ENCODE data around the gene GRAP2. TPM values are rescaled to one million over a fixed set of nuclear protein-coding genes. Genes with fewer than 3 reads are reported as not detected.
A peak's percentile ranks its signal among the peaks of the same experiment; 100 is the strongest.

Gene GRAP2
- total RNA-seq, 1 donor from 2014 or later, result 1.2 TPM

DNA sequence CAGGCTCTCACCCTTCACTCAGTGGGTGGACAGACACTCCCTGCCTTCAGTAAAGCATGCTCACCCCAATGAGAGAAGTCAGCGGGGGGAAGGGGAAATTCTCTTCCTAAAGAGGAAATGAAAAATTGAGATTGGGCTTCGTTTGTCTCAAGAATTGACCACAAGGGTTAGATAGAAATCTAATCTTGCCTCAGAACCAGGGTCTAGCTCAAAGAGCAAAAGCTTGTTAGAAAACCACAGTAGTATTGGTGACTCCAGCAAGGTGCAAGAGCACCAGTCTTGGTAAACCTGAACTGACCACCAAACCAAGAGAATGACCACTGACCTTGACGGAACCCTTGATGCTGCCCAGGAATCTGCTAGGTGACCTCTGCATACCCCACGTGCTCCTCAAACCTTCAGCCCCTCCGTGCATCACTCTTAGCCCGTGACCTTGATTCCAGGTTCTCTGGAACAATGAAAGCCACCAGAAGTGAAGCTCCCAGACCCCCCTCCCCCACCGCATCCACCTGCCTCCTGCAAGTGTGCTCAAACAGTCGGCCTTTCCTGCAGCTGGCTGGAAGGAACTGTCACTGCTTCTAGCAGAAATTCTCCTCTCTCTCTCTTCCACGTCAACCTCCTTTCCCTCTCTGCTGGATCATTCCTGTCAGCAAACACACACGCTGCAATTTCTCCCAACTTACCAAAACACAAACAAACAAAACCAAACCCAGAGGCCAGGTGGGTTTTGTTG, 56.2 kb downstream of the GRAP2 start:
- intact Hi-C loops (cut with micrococcal nuclease), result no loop called here
- ATAC-seq (no peak), DNase-seq (no peak)

DNA sequence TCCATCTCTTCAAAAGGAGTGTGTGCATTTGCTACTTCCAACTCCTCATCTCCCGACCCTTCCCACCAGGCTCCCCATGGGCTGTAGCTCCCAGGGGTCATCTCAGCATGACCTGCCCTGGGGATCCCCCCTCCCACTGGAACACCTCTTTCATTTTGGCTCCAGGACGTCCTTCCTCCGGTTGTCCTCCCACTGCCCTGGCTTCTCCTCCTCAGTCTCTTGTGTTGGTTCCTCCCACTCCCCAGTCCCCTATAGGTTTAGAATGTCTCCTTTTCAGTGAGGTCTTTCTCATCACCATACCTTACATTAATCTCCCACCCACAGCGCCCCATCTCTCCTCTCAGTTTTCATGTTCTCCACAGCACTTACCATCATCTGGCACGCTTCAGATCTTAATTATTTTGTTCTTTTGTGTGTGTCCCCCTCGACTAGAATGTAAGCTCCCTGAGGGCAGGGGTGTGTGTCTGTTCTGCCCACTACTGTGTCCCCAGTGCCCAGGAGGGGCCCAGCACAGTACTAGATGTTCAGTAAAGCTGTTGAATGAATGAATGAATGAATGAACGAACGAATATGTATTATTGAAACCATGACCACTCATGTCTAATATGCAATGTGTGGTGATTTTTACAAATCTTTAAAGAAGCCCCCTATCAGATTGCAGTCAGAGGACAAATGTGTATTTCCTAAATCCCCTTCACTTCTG, 57.3 kb downstream of the GRAP2 start:
- no peak for ATAC-seq
- DNase-seq, result no peak
- intact Hi-C loops (cut with micrococcal nuclease), result no loop called here

DNA sequence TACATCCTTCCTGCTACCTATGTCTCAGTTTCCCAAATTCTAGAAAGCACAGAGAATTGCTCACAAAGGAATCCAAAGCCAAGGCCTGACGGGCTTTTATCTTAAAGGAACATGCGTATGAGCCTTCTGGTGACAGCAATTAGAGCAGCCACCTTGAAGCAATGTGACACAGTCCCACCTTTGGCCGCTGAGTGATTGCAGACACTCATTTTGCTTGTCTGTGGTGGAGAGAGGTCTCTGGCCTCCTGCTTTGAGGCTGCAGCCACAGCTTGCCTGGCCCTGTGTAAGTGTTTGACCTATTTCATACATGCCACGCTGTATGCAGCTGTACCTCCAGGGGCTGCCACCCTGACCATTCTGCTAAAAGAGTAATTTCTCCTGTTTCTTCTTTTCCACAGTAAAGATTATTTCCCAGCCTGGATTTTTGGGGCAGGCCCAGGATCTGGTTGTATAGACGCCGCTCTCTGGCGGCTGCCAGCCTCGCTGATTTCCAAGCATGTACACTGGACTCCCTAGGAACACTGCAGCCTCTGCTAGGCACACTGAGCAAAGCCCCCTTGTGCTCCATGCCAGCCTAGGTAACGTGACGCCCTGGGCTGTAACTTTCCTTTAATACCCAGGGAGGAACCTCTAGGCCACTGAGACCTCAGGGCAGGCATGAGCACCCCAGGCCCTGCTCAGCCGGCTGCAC, 58.2 kb downstream of the GRAP2 start:
- no peak for DNase-seq
- intact Hi-C loops (cut with micrococcal nuclease), result no loop called here

DNA sequence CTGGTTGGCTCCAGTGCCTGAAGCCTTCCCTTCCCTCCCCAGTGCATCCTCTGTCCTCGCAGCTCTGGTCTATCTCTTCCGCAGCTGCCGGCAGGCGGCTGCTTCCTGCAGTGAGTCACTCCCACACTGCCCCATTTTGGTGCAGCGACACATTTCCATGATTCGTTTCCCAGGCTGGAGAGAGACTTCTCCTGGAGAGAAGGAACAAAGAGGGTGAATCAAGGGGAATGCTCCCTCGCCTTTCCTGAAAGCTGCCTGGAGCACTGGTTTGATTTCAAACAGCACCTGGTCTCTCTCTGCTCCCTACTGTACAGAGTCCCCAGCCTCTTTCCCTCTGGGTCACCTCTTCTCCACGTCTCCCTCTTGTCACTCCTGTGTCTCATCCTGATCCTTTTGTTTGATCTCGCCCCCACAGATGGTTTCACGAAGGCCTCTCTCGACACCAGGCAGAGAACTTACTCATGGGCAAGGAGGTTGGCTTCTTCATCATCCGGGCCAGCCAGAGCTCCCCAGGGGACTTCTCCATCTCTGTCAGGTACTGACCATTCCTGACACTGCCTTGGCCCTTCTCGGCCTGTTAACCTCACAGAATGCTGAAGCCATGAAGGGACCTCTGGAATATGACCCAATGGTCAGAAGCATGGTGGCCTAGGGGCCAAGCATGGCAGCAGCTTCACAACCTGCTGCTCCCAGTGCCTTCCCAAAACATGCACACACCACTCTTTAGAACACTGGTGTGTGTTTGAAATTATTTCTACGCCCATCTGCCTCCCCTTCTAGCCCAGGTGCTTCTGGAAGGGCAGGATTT, 59.0 kb downstream of the GRAP2 start, which contains the start of gene TMA7B:
TSS of gene TMA7B (plus strand) at position 758 of the 808 bp plus-strand sequence. CDS start 3,978 bp downstream, outside the sequence.
- ATAC-seq (peak; percentile 49), DNase-seq (no peak)
- intact Hi-C loops (cut with micrococcal nuclease), result no loop called here

More for the DNA sequence above, 58.2 kb downstream of the GRAP2 start:
- ATAC-seq, result no peak

DNA sequence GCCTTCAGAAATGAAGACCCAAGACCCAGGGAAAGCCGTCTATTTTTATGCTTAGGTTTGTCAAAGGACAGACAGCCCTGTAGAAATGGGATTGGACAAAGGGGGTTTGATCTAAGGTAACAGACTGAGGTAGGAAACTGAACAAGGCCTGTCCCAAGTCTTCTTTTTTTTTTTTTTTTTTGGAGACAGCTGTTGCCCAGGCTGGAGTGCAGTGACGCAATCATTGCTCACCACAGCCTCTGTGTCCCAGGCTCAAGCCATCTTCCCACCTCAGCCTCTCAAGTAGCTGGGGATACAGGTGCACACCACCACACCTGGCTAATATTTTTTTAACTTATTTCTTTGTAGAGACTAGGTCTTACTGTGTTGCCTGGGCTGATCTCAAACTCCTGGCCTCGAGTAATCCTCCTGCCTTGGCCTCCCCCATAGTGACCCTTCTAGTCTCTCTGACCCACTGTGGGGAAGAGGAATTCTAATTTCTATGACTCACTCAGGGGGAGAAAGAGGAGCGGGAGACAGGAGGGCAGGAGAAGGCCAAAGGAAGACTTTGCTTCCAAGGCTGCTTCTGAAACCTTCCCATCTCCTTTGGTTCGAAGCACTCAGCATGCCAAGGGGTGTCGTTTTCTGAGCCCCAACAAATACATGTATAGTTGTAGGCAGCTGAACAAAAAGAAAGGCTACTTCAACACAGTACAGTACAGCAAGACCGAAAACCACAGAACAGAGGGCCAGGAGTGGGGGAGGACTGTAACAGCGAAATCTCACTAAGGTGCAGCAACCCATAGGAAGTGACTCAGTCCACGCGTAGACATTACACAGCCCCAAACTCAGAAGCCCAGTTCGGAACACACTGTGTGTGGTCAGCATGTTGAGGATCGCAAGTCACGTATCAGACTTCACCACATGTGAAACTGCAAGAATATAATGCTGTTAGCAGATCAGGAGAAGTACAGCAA, 60.2 kb downstream of the GRAP2 start:
- no peak for DNase-seq
- intact Hi-C loops (cut with micrococcal nuclease), result no loop called here

DNA sequence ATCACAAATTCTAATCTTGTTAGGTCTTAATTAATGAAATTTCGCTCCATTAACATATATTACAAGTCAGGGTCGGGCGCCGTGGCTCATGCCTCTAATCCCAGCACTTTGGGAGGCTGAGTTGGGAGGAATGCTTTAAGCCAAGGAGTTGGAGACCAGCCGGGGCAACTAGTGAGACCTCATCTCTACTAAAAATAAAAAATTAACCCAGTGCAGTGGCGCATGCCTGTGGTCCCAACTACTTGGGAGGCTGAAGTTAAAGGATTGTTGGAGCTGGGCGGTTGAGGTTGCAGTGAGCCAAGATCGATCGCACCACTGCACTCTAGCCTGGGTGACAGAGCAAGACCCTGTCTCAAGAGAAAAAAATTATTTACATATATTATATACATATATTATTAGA, 61.2 kb downstream of the GRAP2 start:
- intact Hi-C loops (cut with micrococcal nuclease), result no loop called here
- no peak for ATAC-seq
- DNase-seq, result no peak

More for the DNA sequence above, 60.2 kb downstream of the GRAP2 start:
- peak; percentile 33 for ATAC-seq

DNA sequence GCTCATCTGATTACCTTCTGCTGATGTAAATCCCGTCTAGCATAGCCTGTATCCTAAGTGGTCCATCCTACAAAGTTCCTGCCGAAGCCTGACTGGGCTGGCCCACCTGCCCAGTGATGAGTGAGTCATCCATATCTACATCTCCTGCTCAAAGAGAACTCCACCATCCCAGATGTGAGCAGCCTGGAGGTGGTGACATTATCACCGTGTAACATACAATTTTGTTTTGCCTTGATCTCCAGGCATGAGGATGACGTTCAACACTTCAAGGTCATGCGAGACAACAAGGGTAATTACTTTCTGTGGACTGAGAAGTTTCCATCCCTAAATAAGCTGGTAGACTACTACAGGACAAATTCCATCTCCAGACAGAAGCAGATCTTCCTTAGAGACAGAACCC, 64.9 kb downstream of the GRAP2 start:
- DNase-seq, result no peak
- intact Hi-C loops (cut with micrococcal nuclease), result no loop called here
- no peak for ATAC-seq

DNA sequence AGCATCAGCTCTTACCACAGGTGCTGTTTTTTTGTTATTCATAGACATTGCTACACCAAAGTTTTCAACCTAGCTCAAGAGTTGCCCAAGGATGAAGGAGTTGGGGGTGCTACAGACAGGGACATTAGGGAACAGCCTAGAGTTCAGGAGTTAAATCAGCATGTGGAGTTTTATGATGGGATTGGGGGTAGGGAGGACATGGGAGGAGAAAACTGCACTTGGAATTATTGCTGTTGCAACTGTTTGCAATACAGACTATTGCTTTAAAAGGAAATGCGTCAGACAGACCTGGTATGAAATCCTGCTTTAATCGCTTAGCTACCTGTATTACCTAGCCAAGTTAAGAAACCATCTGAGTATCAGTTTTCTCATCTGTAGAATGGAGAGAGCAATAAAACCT, 65.6 kb downstream of the GRAP2 start:
- intact Hi-C loops (cut with micrococcal nuclease), result no loop called here
- no peak for DNase-seq
- no peak for ATAC-seq

DNA sequence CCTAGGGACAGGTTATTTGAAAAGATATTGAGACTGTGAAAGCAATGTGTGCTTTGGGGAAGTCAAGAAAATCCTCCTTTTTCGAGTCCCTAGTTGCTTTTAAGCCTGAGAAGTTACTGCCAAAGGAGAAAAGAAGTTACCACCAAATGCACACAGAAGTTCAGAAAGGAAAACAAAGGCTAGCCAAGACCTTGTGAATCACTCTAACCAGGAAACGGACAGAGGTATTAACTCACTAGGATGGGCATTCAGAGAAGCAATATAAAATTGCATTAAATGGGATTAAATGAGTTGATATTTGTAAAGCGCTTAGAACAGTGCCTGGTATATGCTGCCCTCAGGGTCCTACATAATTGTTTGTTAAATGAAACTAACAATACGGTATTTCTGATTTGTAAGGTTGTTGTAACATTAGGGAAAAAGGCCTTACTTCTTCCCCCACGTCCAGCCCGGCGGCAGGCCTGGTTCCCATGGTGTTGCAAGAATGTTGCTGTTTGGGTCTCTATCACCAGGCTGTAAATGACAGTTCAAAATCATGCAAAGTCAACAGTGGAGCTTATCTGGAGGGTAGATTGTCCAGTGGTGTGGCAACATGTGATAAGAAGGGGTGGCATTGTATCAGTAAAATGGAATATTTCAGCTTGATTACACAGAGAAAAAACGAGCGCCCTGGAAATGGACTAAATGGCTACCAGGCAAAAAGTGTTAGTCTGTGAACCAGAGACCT, 66.4 kb downstream of the GRAP2 start:
- DNase-seq, result no peak
- ATAC-seq, result no peak
- intact Hi-C loops (cut with micrococcal nuclease), result no loop called here

DNA sequence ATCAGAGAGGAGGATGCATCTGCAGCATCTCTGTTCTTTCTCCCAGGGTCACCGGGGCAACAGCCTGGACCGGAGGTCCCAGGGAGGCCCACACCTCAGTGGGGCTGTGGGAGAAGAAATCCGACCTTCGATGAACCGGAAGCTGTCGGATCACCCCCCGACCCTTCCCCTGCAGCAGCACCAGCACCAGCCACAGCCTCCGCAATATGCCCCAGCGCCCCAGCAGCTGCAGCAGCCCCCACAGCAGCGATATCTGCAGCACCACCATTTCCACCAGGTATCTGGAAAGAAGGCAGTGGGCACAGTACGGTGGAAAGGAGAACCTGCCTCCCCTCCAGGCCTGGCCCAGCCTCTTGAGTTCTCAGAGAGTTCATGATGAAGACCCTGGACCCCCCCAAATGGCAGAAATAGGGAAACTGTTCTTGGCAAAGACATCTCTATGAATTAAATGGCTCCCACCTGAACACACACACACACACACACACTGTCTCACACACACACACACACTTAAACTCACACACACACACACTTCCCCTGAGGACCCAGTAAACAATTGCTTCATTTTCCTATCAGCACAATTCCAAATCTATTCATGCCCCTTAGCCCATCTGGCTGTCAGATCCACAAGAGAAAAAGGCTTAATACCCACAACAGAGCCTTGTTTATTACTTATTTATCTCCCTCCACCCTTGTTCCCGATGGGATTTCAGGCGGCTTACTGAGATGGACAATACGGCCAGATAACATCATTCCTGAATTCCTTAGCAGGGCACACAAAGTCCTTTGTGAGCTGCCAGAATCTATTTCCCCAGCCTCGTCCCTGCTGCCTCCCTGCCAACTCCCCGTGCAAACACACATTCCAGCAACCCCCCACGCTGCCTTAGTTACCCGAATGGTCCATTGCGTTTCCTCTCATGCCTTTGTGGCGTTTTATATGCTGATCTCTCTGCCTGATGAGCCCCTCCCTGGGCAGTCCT, 67.4 kb downstream of the GRAP2 start:
- intact Hi-C loops (cut with micrococcal nuclease), result no loop called here
- ATAC-seq (peak; percentile 89), DNase-seq (peak; percentile 46)

DNA sequence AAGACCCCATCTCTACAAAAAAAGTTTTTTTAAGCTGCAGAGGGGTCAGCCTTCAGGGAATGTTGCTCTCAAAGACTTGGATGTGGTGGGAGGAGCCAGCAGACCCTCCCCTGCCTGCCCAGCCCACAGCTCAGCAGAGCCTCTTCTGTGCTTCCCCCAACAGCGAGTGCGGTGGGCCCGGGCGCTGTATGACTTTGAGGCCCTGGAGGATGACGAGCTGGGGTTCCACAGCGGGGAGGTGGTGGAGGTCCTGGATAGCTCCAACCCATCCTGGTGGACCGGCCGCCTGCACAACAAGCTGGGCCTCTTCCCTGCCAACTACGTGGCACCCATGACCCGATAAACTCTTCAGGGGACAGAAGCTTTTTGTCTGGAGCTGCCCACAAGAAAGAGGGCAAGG, 69.9 kb downstream of the GRAP2 start:
- DNase-seq, result no peak
- intact Hi-C loops (cut with micrococcal nuclease), result no loop called here
- no peak for ATAC-seq

DNA sequence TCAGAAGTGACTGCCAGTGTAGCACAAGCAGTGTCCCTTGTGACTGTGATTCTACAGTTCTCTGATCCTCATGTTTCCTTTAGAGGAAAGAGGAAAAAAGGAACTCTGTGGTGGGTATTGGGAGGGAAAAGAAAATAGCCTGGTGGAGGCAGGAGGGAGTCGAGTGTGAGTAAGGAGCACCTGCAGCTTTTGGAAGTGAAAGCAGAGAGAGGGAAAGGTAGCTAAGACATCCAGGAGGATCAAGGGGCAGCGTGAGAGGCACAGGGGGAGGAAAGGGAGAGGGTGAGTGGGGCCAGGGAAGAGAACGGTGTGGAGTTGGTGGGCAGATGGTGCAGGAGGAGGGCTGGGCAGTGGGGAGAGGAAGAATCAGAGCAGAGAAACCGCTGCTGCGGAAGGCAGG, 71.8 kb downstream of the GRAP2 start:
- DNase-seq (no peak), ATAC-seq (no peak)
- intact Hi-C loops (cut with micrococcal nuclease), result no loop called here

DNA sequence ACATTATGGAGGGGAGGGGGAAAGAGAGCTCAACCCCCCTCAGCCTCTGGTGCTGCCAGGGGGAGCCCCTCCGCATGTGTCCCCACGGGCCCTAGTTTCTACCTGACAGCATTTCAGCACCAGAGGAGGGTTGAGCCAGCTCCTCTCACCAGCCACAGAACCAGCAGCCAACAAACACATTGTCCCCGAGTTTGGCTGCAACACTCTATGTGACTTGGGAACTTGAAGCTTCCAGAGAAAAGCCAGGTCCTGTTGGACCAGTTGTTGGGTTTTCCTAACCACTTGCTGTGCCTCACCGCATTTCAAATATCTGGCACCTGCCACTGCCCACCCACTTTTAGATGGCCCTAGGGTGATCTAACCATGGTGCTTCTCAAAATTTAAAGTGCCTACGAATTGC, 72.8 kb downstream of the GRAP2 start:
- intact Hi-C loops (cut with micrococcal nuclease), result no loop called here
- DNase-seq, result no peak
- ATAC-seq, result peak; percentile 46

DNA sequence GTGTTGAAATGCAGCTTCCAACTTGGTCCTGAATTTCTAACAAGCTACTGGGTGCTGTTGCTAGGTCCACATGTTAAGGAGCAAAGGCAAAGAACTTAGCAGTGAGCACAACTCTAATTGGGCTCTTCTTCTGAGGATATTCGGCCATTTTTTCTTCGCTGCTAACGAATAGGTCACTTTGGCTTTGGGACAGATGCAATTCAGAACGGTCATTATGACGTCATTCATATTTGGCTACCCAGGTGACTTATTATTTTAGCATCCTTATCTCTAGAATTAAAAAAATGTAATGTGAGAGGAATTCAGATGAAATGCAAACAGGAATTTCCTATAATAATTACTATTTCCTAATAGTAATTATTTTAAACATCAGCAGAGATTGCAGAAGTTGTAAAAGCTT, 73.2 kb downstream of the GRAP2 start:
- ATAC-seq (no peak), DNase-seq (no peak)
- intact Hi-C loops (cut with micrococcal nuclease), result no loop called here

DNA sequence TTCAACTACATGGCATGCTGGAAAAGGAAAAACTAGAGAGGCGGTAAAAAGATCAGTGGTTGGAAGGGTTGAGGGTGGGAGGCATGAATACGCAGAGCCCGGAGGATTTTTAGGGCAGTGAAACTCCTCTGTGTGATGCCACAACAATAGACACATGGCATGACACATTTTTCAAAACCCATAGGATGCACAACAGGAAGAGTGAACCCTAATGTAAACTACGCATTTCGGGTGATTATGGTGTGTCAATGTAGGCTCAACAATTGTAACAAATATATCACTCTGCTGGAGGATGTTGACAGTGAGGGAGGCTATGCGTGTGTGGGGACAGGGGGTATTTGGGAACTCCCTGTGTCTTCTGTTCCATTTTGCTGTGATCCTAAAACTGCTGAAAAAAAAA, 78.2 kb downstream of the GRAP2 start:
- no peak for DNase-seq
- intact Hi-C loops (cut with micrococcal nuclease), result no loop called here

DNA sequence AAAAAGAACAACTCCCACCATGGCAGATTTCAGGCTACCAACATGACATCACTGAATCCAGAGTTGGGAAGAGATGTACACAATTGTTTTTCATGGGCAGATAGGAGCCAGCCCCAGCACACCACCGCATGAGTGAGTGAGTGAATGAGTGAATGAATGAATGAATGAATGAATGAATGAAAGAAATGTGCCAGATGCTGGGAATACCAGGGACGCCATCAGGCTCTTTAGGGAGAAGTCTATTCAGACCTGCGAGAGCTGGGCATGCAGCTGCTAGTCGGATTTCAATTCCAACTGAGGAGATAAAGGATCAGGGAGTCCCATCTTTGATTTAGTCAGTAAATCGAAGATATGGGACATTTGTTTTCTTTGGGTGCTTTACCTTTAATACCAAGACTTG, 78.6 kb downstream of the GRAP2 start:
- DNase-seq (no peak), ATAC-seq (no peak)
- intact Hi-C loops (cut with micrococcal nuclease), result no loop called here

More for the DNA sequence above, 78.2 kb downstream of the GRAP2 start:
- no peak for ATAC-seq

DNA sequence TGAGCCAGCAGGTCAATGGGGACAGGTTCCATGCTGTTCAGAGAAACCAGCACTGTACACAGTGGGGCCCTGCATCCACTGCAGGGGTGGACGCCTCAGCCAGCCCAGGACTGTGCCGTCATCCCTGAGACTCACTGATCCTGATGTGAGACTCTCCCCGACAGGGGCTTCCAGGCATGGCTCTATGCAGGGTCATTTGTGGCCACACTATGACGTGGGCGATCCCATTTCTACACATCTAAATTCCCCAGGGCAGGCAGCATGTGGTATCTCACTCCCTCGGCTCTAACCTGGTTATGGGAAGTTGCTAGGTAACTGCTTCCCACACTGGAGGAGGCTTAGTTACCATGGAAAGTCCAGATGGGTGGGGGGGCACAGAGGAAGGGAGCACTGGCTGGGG, 79.7 kb downstream of the GRAP2 start:
- intact Hi-C loops (cut with micrococcal nuclease), result no loop called here
- DNase-seq (no peak), ATAC-seq (no peak)

Measured in left ventricle myocardium superior (tissue), 1 donor.